Activated naive CD8-positive, alpha-beta T cell treated with anti-CD3 and anti-CD28 coated beads for 36 hours (primary cell): ENCODE measurements around the gene MARCHF2. TPM values are rescaled to one million over a fixed set of nuclear protein-coding genes. Genes with fewer than 3 reads are reported as not detected.
"Not testable (repeated sequence)": the region's sequence is repeated elsewhere in the genome, so short reads cannot be mapped to it uniquely, and the experiment has no call there.

ENCODE experiments used
- DNase-seq: peaks from one replicate; pipeline ENCODE4 v3.0.0; 2021
- H3K27ac Mint-ChIP-seq: one replicate; pipeline ENCODE4 v1.8.0; 2022; ENCODE audit warnings: mild to moderate bottlenecking, moderate library complexity, mixed read lengths
- H3K27me3 Mint-ChIP-seq: one replicate; pipeline ENCODE4 v1.8.0; 2022; ENCODE audit warnings: mild to moderate bottlenecking, mixed read lengths
- H3K36me3 Mint-ChIP-seq: one replicate; pipeline ENCODE4 v1.8.0; 2021; ENCODE audit warnings: mild to moderate bottlenecking, mixed read lengths
- H3K4me1 Mint-ChIP-seq: one replicate; pipeline ENCODE4 v1.8.0; 2021; ENCODE audit warnings: mixed read lengths
- H3K4me3 Mint-ChIP-seq: one replicate; pipeline ENCODE4 v1.8.0; 2022; ENCODE audit warnings: mild to moderate bottlenecking, moderate library complexity, mixed read lengths
- H3K9me3 Mint-ChIP-seq: one replicate; pipeline ENCODE4 v1.8.0; 2022; ENCODE audit warnings: mixed read lengths
- total RNA-seq, 2 experiments: library from RNA; stranded (reverse); gene quantifications; one replicate each; pipeline ENCODE4 v1.2.3, GENCODE V29; 2021

Gene MARCHF2
- total RNA-seq, result 1 to 10 TPM; 6.1 to 6.6 TPM

- Mint-ChIP-seq H3K27me3 (no peaks in the 10 kb centered on the region), H3K27ac (no peak within 1 kb of the TSS), H3K4me3 (peak within 1 kb of the TSS; percentile 58), H3K36me3 (no peaks in the 10 kb centered on the region), H3K4me1 (peaks cover 8% of the 10 kb centered on the region), H3K9me3 (no peaks in the 10 kb centered on the region)
- peak; percentile 98 for DNase-seq
Observed at GRCh38 chr19:8412783-8413628, at the start of gene MARCHF2. MARCHF2 (plus strand) TSS chr19:8413305; CDS start chr19:8421841, 8,536 bp downstream.

GRCh38 chr19:8363803-8364771 lies 49.0 kb upstream of the MARCHF2 start, which contains the start of gene ANGPTL4:
ANGPTL4 (plus strand) TSS chr19:8364155; CDS start chr19:8364322, 167 bp downstream.
- H3K4me1 Mint-ChIP-seq, result peaks cover 21% of the 10 kb centered on the region
- H3K36me3 Mint-ChIP-seq, result peaks cover 2% of the 10 kb centered on the region
- peak; percentile 76 for DNase-seq
- H3K9me3 Mint-ChIP-seq, result no peaks in the 10 kb centered on the region
- peak within 1 kb of the TSS; percentile 87 for H3K4me3 Mint-ChIP-seq
- peaks cover 76% of the 10 kb centered on the region for H3K27me3 Mint-ChIP-seq
- H3K27ac Mint-ChIP-seq, result peak within 1 kb of the TSS; percentile 76

GRCh38 chr19:8366121-8366581 lies 47.0 kb upstream of the MARCHF2 start:
- H3K27me3 Mint-ChIP-seq, result peaks cover 71% of the 10 kb centered on the region
- H3K9me3 Mint-ChIP-seq, result no peaks in the 10 kb centered on the region
- H3K36me3 Mint-ChIP-seq, result peaks cover 2% of the 10 kb centered on the region
- no peak overlapping the region for H3K4me3 Mint-ChIP-seq
- H3K4me1 Mint-ChIP-seq, result peaks cover 23% of the 10 kb centered on the region
- H3K27ac Mint-ChIP-seq, result no peak overlapping the region
- no peak for DNase-seq

- no peak for DNase-seq
- peaks cover 2% of the 10 kb centered on the region for H3K36me3 Mint-ChIP-seq
- H3K27ac Mint-ChIP-seq, result no peak overlapping the region
- no peak overlapping the region for H3K4me3 Mint-ChIP-seq
- peaks cover 22% of the 10 kb centered on the region for H3K4me1 Mint-ChIP-seq
- H3K9me3 Mint-ChIP-seq, result no peaks in the 10 kb centered on the region
- H3K27me3 Mint-ChIP-seq, result peaks cover 68% of the 10 kb centered on the region
Observed at GRCh38 chr19:8366961-8367326, 46.2 kb upstream of the MARCHF2 start.

GRCh38 chr19:8367327-8368001 lies 45.6 kb upstream of the MARCHF2 start:
- Mint-ChIP-seq H3K4me1 (peaks cover 17% of the 10 kb centered on the region), H3K4me3 (no peak overlapping the region), H3K27me3 (peaks cover 63% of the 10 kb centered on the region), H3K27ac (no peak overlapping the region), H3K36me3 (peaks cover 2% of the 10 kb centered on the region), H3K9me3 (no peaks in the 10 kb centered on the region)
- DNase-seq, result no peak

- no peak for DNase-seq
- Mint-ChIP-seq H3K27me3 (peaks cover 36% of the 10 kb centered on the region), H3K9me3 (no peaks in the 10 kb centered on the region), H3K4me3 (no peak overlapping the region), H3K36me3 (no peaks in the 10 kb centered on the region), H3K27ac (no peak overlapping the region), H3K4me1 (peaks cover 11% of the 10 kb centered on the region)
Observed at GRCh38 chr19:8370176-8371010, 42.7 kb upstream of the MARCHF2 start.

GRCh38 chr19:8371011-8371804 lies 41.9 kb upstream of the MARCHF2 start:
- H3K9me3 Mint-ChIP-seq, result no peaks in the 10 kb centered on the region
- no peak overlapping the region for H3K27ac Mint-ChIP-seq

GRCh38 chr19:8373867-8374813 lies 39.0 kb upstream of the MARCHF2 start:
- Mint-ChIP-seq H3K4me3 (no peak overlapping the region), H3K4me1 (peaks cover 11% of the 10 kb centered on the region), H3K36me3 (peaks cover 6% of the 10 kb centered on the region), H3K27me3 (no peaks in the 10 kb centered on the region), H3K9me3 (no peaks in the 10 kb centered on the region), H3K27ac (no peak overlapping the region)
- no peak for DNase-seq

More at GRCh38 chr19:8371011-8371804, 41.9 kb upstream of the MARCHF2 start:
- H3K4me3 Mint-ChIP-seq, result no peak overlapping the region
- DNase-seq, result no peak
- H3K27me3 Mint-ChIP-seq, result peaks cover 28% of the 10 kb centered on the region
- H3K36me3 Mint-ChIP-seq, result no peaks in the 10 kb centered on the region
- peaks cover 11% of the 10 kb centered on the region for H3K4me1 Mint-ChIP-seq

- not testable (repeated sequence) for H3K36me3 Mint-ChIP-seq, H3K9me3 Mint-ChIP-seq, DNase-seq, H3K27ac Mint-ChIP-seq, H3K4me3 Mint-ChIP-seq, H3K27me3 Mint-ChIP-seq
- peaks cover 10% of the 10 kb centered on the region for H3K4me1 Mint-ChIP-seq
Observed at GRCh38 chr19:8375766-8376165, 37.3 kb upstream of the MARCHF2 start.

GRCh38 chr19:8376373-8376974 lies 36.6 kb upstream of the MARCHF2 start:
- H3K4me3 Mint-ChIP-seq, H3K27me3 Mint-ChIP-seq, H3K27ac Mint-ChIP-seq: not testable (repeated sequence)

GRCh38 chr19:8377598-8377997 lies 35.5 kb upstream of the MARCHF2 start:
- no peaks in the 10 kb centered on the region for H3K27me3 Mint-ChIP-seq
- peaks cover 6% of the 10 kb centered on the region for H3K36me3 Mint-ChIP-seq
- no peak for DNase-seq
- no peak overlapping the region for H3K27ac Mint-ChIP-seq
- H3K9me3 Mint-ChIP-seq, result no peaks in the 10 kb centered on the region
- H3K4me3 Mint-ChIP-seq, result no peak overlapping the region
- H3K4me1 Mint-ChIP-seq, result peaks cover 9% of the 10 kb centered on the region

More at GRCh38 chr19:8376373-8376974, 36.6 kb upstream of the MARCHF2 start:
- H3K4me1 Mint-ChIP-seq, H3K36me3 Mint-ChIP-seq, DNase-seq, H3K9me3 Mint-ChIP-seq: not testable (repeated sequence)

- H3K4me3 Mint-ChIP-seq, H3K36me3 Mint-ChIP-seq, H3K27me3 Mint-ChIP-seq, H3K4me1 Mint-ChIP-seq, DNase-seq, H3K9me3 Mint-ChIP-seq, H3K27ac Mint-ChIP-seq: not testable (repeated sequence)
Observed at GRCh38 chr19:8379156-8379891, 33.8 kb upstream of the MARCHF2 start.
